ENCODE measurements around the gene IVD.

DNA sequence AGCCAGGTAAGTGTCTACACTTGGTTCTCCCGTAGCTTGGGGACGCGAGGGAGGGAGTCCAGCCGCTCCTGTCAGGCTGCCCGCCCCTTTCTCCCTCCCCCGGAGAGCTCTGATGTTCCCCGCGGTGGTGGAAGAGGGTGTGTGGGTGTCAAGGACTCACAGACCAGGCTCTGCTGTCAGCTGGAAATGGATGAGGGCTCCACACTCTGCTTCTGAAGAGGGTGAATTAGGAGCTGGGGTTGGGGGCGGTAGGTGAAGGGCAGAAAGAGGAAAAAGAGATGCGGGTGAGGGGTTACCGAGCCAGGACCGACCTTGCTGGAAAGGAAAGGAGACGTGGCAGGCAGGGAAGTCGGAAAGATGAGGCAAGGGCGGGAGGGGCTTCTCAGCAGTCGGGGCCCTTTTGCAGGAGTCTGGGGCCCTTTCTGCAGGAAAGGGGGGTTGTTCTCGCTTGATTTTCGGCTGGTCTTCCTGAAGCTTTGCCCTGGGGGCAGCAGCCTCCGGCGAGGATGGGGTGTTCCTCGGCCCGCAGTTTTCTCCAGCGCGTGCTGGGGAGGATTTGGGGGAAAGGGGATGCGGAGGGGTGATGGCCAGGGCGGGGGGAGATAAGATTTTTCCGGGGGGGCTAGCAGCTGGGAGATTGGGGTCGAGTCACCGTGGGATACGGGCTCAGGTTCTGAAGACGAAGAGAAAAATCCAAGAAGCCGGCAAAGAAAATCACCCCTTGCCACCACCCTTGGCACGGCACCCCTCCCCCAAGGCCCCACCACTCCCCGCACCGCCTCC, 34.6 kb downstream of the IVD start:
- TF ChIP-seq YY1 (IDR thresholded peaks at IDR 0.05; ENCODE audit: low read depth) (no peak), MAX (IDR thresholded peaks at IDR 0.05) (no peak; the same call in 1 of the 2 replicates), TCF12 (IDR thresholded peaks at IDR 0.05; ENCODE audit: low read depth) (0 out of 2 replicates have a peak, but pooled peaks have one; percentile 17), RAD21 (IDR thresholded peaks at IDR 0.05; ENCODE audit: low read depth) (no peak), CREB1 (IDR thresholded peaks at IDR 0.05; ENCODE audit: low read depth) (no peak), CEBPB (IDR thresholded peaks at IDR 0.05) (no peak), ZBTB7A (IDR thresholded peaks at IDR 0.05; ENCODE audit: low read depth) (peak; percentile 73), NFIC (IDR thresholded peaks at IDR 0.05) (no peak), REST (IDR thresholded peaks at IDR 0.05; ENCODE audit: low read depth) (no peak), TAF1 (IDR thresholded peaks at IDR 0.05; ENCODE audit: low read depth) (no peak), EP300 (IDR thresholded peaks at IDR 0.05; ENCODE audit: borderline replicate concordance) (no peak)
- TF ChIP-seq, protein P1, sequence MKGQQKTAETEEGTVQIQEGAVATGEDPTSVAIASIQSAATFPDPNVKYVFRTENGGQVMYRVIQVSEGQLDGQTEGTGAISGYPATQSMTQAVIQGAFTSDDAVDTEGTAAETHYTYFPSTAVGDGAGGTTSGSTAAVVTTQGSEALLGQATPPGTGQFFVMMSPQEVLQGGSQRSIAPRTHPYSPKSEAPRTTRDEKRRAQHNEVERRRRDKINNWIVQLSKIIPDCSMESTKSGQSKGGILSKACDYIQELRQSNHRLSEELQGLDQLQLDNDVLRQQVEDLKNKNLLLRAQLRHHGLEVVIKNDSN (IDR thresholded peaks at IDR 0.05), result no peak

All from Ishikawa (cell line).